Measurements from ENCODE around the gene ELMOD1.

DNA sequence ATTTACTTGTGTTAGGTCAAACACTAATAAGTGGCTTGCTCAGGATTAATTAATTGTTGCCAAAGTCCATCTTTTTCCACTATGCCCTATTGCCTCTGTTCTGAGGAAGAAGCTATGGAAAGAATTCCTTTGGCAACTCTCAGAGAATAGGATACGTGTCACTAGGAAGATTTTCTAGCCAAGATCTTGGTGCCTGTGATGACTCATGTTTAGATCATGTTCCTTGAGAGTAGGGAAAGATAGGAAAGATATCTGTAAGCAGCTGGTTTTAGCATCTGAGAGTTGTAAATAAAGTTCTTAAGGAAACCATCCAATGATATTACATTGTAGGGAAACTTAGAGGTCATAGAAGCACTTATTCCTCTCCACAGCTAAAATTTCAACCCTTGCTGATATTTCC is 105.2 kb downstream of the ELMOD1 start:
- TF ChIP-seq BACH2 (CRISPR knock-in tag; IDR thresholded peaks at IDR 0.05; ENCODE audit: borderline replicate concordance) (no peak), OSR1 (CRISPR knock-in tag; IDR thresholded peaks at IDR 0.05) (no peak)
